A673 (cell line): ENCODE measurements around the gene MRTFA. TPM values are rescaled to one million over a fixed set of nuclear protein-coding genes. Genes with fewer than 3 reads are reported as not detected.
A peak's percentile ranks its signal among the peaks of the same experiment; 100 is the strongest.

Experiments
- BruUV-seq: library from RNA; stranded (reverse); fragments of 400-500 nt; replicated peaks from 2 replicates; lab custom pipeline; 2021; lab: Mats Ljungman, UMichigan
- CTCF ChIA-PET: fragments of 300-600 bp; sonication (Branson Sonifier 250); formaldehyde crosslinking; loops from one replicate; lab custom pipeline; 2022; ENCODE audit warnings: antibody characterized with exemption; lab: Charles Lee
- POLR2A ChIA-PET: fragments of 300-600 bp; sonication (Branson Sonifier 250); formaldehyde crosslinking; loops from one replicate; lab custom pipeline; 2022; ENCODE audit warnings: antibody characterized with exemption; ENCODE audit not compliant: low non-redundant PET; lab: Charles Lee
- DNase-seq: peaks from one replicate; pipeline ENCODE4 v3.0.0-alpha.2; 2015; ENCODE audit warnings: low spot score
- H3K27ac ChIP-seq: fragments of 200-600 bp; sonication (generic); 2 replicates; pipeline ENCODE4 v1.5.1; 2016; ENCODE audit warnings: mixed run types, low read depth, mild to moderate bottlenecking, mixed read lengths, antibody characterized with exemption, low read length; ENCODE audit not compliant: poor library complexity, severe bottlenecking
- H3K27me3 ChIP-seq: fragments of 200-600 bp; sonication (generic); replicated peaks from 2 replicates; pipeline ENCODE4 v1.6.1; 2017; ENCODE audit warnings: mixed run types, low read depth, mild to moderate bottlenecking, mixed read lengths, antibody characterized with exemption, low read length; ENCODE audit not compliant: insufficient read depth, poor library complexity
- H3K36me3 ChIP-seq: fragments of 200-600 bp; sonication (generic); 2 replicates; pipeline ENCODE4 v1.6.1; 2016; ENCODE audit warnings: mixed run types, mild to moderate bottlenecking, mixed read lengths, antibody characterized with exemption, low read length; ENCODE audit not compliant: insufficient read depth, poor library complexity, severe bottlenecking
- H3K4me1 ChIP-seq: fragments of 200-600 bp; sonication (generic); 2 replicates; pipeline ENCODE4 v1.6.1; 2017; ENCODE audit warnings: mixed run types, mild to moderate bottlenecking, mixed read lengths, antibody characterized with exemption, low read length; ENCODE audit not compliant: insufficient read depth, poor library complexity, severe bottlenecking
- H3K4me3 ChIP-seq: fragments of 200-600 bp; sonication (generic); 2 replicates; pipeline ENCODE4 v1.5.1; 2016; ENCODE audit warnings: low read depth, mixed run types, mild to moderate bottlenecking, mixed read lengths, low read length; ENCODE audit not compliant: poor library complexity, severe bottlenecking
- H3K9me3 ChIP-seq: fragments of 200-600 bp; sonication (generic); 2 replicates; pipeline ENCODE4 v1.6.1; 2016; ENCODE audit warnings: mixed run types, low read depth, mild to moderate bottlenecking, mixed read lengths, antibody characterized with exemption, low read length; ENCODE audit not compliant: poor library complexity, severe bottlenecking
- CTCF ChIP-seq: fragments of 300-800, 200-600 bp; sonication (generic); conservative IDR thresholded peaks from 2 replicates; pipeline ENCODE4 v1.5.1; 2017; ENCODE audit warnings: low read depth, mild to moderate bottlenecking, antibody characterized with exemption, low read length, moderate library complexity, mixed read lengths
- EZH2 ChIP-seq: fragments of 200-600 bp; sonication (generic); IDR thresholded peaks from 2 replicates; pipeline ENCODE4 v1.6.1; 2017; ENCODE audit warnings: borderline replicate concordance, low read depth, mild to moderate bottlenecking, mixed read lengths, antibody characterized with exemption, low read length; ENCODE audit not compliant: poor library complexity, severe bottlenecking
- intact Hi-C: fragments of 100-400 bp; cut with micrococcal nuclease; formaldehyde crosslinking; loops from one replicate; pipeline ENCODE4 v1.10.0; 2022; ENCODE audit not compliant: unreplicated experiment
- total RNA-seq: library from RNA; stranded (reverse); gene quantifications from 2 replicates; pipeline ENCODE4 v1.2.3, GENCODE V29; 2021

Gene MRTFA
- total RNA-seq, 1 experiment from 2014 or later = 35.8 TPM

GRCh38 chr22:40414311-40414710 lies 222.2 kb downstream of the MRTFA start:
- POLR2A ChIA-PET = no interaction called here
- Histone ChIP-seq H3K9me3 (no peaks in the 10 kb centered on the region), H3K27ac (peak overlapping the region; percentile 50), H3K36me3 (peaks cover 46% of the 10 kb centered on the region), H3K27me3 (no peaks in the 10 kb centered on the region), H3K4me3 (no peak overlapping the region), H3K4me1 (peaks cover 15% of the 10 kb centered on the region)
- no peak for TF ChIP-seq CTCF
- no peak for TF ChIP-seq EZH2
- no peak for DNase-seq
- CTCF ChIA-PET = no interaction called here
- BruUV-seq = no TSS peak
- intact Hi-C loops = no loop called here

GRCh38 chr22:40413873-40414272 lies 222.6 kb downstream of the MRTFA start:
- peaks cover 47% of the 10 kb centered on the region for H3K36me3 ChIP-seq
- POLR2A ChIA-PET = no interaction called here
- H3K9me3 ChIP-seq = no peaks in the 10 kb centered on the region
- no peak for TF ChIP-seq CTCF
- no peak for TF ChIP-seq EZH2
- CTCF ChIA-PET = no interaction called here
- peaks cover 11% of the 10 kb centered on the region for H3K4me1 ChIP-seq
- peak overlapping the region; percentile 50 for H3K27ac ChIP-seq
- no TSS peak for BruUV-seq
- intact Hi-C loops = no loop called here
- H3K27me3 ChIP-seq = no peaks in the 10 kb centered on the region
- H3K4me3 ChIP-seq = no peak overlapping the region
- no peak for DNase-seq

GRCh38 chr22:40412441-40412840 lies 224.1 kb downstream of the MRTFA start:
- DNase-seq = no peak
- no peak overlapping the region for H3K4me3 ChIP-seq
- intact Hi-C loops = no loop called here
- H3K9me3 ChIP-seq = no peaks in the 10 kb centered on the region
- no peak for TF ChIP-seq EZH2
- no peak for TF ChIP-seq CTCF
- H3K4me1 ChIP-seq = no peaks in the 10 kb centered on the region
- POLR2A ChIA-PET = no interaction called here
- CTCF ChIA-PET = no interaction called here
- H3K27me3 ChIP-seq = no peaks in the 10 kb centered on the region
- no peak overlapping the region for H3K27ac ChIP-seq
- no TSS peak for BruUV-seq
- peaks cover 57% of the 10 kb centered on the region for H3K36me3 ChIP-seq
